ENCODE results near the gene GRIK4. TPM values are rescaled to one million over a fixed set of nuclear protein-coding genes. Genes with fewer than 3 reads are reported as not detected.

GRIK4 gene
- total and polyA plus RNA-seq, 2 donors (not counting 3 experiments of a cell fraction or from before 2014, with no cell fraction given) = 0.81 to 1.6 TPM

- Histone ChIP-seq H3K9ac (replicated peaks; ENCODE audit: extremely low read depth, insufficient read depth, low read length) (no peak overlapping the region), H2AFZ (ENCODE audit: low read depth, low read length) (no peak overlapping the region), H3K4me1 (ENCODE audit: control insufficient read depth, extremely low read depth, insufficient read depth, low read length) (no peaks in the 10 kb centered on the region), H3K9me1 (replicated peaks; ENCODE audit: control insufficient read depth, extremely low read depth, insufficient read depth, low read length) (no peaks in the 10 kb centered on the region), H3K4me2 (ENCODE audit: insufficient read depth, low read length) (no peak overlapping the region), H3K9me3 (replicated peaks; ENCODE audit: control insufficient read depth, insufficient read depth, low read length) (no peaks in the 10 kb centered on the region), H3K79me2 (ENCODE audit: control insufficient read depth, insufficient read depth, low read length) (no peaks in the 10 kb centered on the region), H3K4me3 (replicated peaks in 1 of 3; ENCODE audit: insufficient read depth in 1 of 3, low read depth in 1 of 3, low read length in 3 of 3) (no peak overlapping the region), H4K20me1 (replicated peaks; ENCODE audit: control insufficient read depth, extremely low read depth, insufficient read depth, low read length) (no peaks in the 10 kb centered on the region), H3K36me3 (ENCODE audit: control insufficient read depth in 2 of 2, extremely low read depth in 1 of 2, insufficient read depth in 2 of 2, low read length in 2 of 2) (no peaks in the 10 kb centered on the region), H3K27ac (ENCODE audit: insufficient read depth, low read depth, low read length) (no peak overlapping the region), H3K27me3 (ENCODE audit: control insufficient read depth in 2 of 2, insufficient read depth in 2 of 2, low read length in 2 of 2) (no peaks in the 10 kb centered on the region)
- FAIRE-seq (no peak), DNase-seq (ENCODE audit: low read depth, low spot score) (no peak)
- intact Hi-C loops (cut with micrococcal nuclease) = no loop called here
- dilution Hi-C loops (cut with MboI; ENCODE audit: extremely low pct_ligation_motif_present, low sequenced_read_pairs) = no loop called here
- ChIA-PET CTCF (no interaction called here), POLR2A (no interaction called here)
- no TSS peak for BruUV-seq (replicated peaks)
- no peak for TF ChIP-seq CTCF (IDR thresholded peaks at IDR 0.05; ENCODE audit: extremely low read depth in 1 of 2, insufficient read depth in 1 of 2, low read depth in 1 of 2, low read length in 2 of 2)
- TF ChIP-seq, protein P1, sequence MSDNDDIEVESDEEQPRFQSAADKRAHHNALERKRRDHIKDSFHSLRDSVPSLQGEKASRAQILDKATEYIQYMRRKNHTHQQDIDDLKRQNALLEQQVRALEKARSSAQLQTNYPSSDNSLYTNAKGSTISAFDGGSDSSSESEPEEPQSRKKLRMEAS (IDR thresholded peaks at IDR 0.05; ENCODE audit: insufficient read depth, insufficient read length) = no peak
- TF ChIP-seq JUN (IDR thresholded peaks at IDR 0.05; ENCODE audit: borderline replicate concordance, insufficient read depth, insufficient read length, low read depth) = no peak
- TF ChIP-seq POLR2A (IDR thresholded peaks at IDR 0.05; ENCODE audit: low read depth, low read length) = no peak
- TF ChIP-seq MYC (IDR thresholded peaks at IDR 0.05; ENCODE audit: low read depth, low read length) = no peak
- no peak for TF ChIP-seq EZH2 (IDR thresholded peaks at IDR 0.05; ENCODE audit: borderline replicate concordance, low read depth, low read length, severe bottlenecking)
- no peak for TF ChIP-seq FOS (IDR thresholded peaks at IDR 0.05; ENCODE audit: borderline replicate concordance, insufficient read depth, low read length)
These were observed 392.1 kb downstream of the GRIK4 start for GRCh38 chr11:120903686-120904085.
